Naive thymus-derived CD4-positive, alpha-beta T cell (primary cell): ENCODE measurements around the gene LOXHD1. TPM values are rescaled to one million over a fixed set of nuclear protein-coding genes. Genes with fewer than 3 reads are reported as not detected.

Source experiments
- ATAC-seq: fragments of 150-1000 bp; cut with Tn5 transposase; 2 replicates; pipeline ENCODE4 v1.10.0; 2021; ENCODE audit warnings: mild to moderate bottlenecking, moderate library complexity
- CTCF ChIA-PET: fragments of 350-600 bp; sonication (Branson Sonifier 250); formaldehyde crosslinking; loops from one replicate; lab custom pipeline; 2021; ENCODE audit warnings: antibody characterized with exemption; lab: Charles Lee
- POLR2A ChIA-PET: fragments of 350-600 bp; sonication (Branson Sonifier 250); formaldehyde crosslinking; loops from one replicate; lab custom pipeline; 2021; ENCODE audit warnings: antibody characterized with exemption, inconsistent platforms; lab: Charles Lee
- DNase-seq, 9 donors: peaks; one replicate each; pipeline versions ENCODE4 v3.0.0 to v3.0.0-alpha.2; 2020 to 2022; ENCODE audit warnings: mixed read lengths in 1 of 9
- H3K27ac ChIP-seq: one replicate; pipeline ENCODE4 v1.7.0; 2013; ENCODE audit warnings: mild to moderate bottlenecking, low read depth, low read length, moderate library complexity
- H3K27me3 ChIP-seq, 2 donors: one replicate each; pipeline ENCODE4 v1.7.0; 2013; ENCODE audit warnings: low read length in 2 of 2, mild to moderate bottlenecking in 2 of 2, moderate library complexity in 2 of 2; ENCODE audit not compliant: control insufficient read depth in 2 of 2, insufficient read depth in 2 of 2
- H3K36me3 ChIP-seq, 3 experiments: 1 replicate in 2 of 3; 2 replicates in 1 of 3; pipeline ENCODE4 v1.7.0; 2013; ENCODE audit warnings: low read length in 3 of 3, mild to moderate bottlenecking in 3 of 3, moderate library complexity in 1 of 3; ENCODE audit not compliant: insufficient read depth in 3 of 3, control insufficient read depth in 2 of 3
- H3K4me1 ChIP-seq, 2 donors: one replicate each; pipeline ENCODE4 v1.7.0; 2013; ENCODE audit warnings: low read length in 2 of 2, mild to moderate bottlenecking in 2 of 2, moderate library complexity in 1 of 2; ENCODE audit not compliant: control insufficient read depth in 2 of 2, insufficient read depth in 2 of 2
- H3K4me3 ChIP-seq: 2 replicates; pipeline ENCODE4 v1.7.0; 2013; ENCODE audit warnings: mild to moderate bottlenecking, low read length
- H3K9me3 ChIP-seq, 3 experiments: 1 replicate in 2 of 3; 2 replicates in 1 of 3; pipeline ENCODE4 v1.7.0; 2013; ENCODE audit warnings: low read length in 3 of 3; ENCODE audit not compliant: control insufficient read depth in 2 of 3
- H3K27ac Mint-ChIP-seq, 9 donors: one replicate each; pipeline ENCODE4 v1.8.0; 2020 to 2022; ENCODE audit warnings: mixed read lengths in 9 of 9, mild to moderate bottlenecking in 8 of 9, moderate library complexity in 5 of 9, inconsistent platforms in 2 of 9
- H3K27me3 Mint-ChIP-seq, 5 donors: one replicate each; pipeline ENCODE4 v1.8.0; 2021 to 2022; ENCODE audit warnings: mixed read lengths in 5 of 5, mild to moderate bottlenecking in 1 of 5
- H3K36me3 Mint-ChIP-seq, 5 donors: one replicate each; pipeline ENCODE4 v1.8.0; 2020 to 2022; ENCODE audit warnings: mixed read lengths in 5 of 5, mild to moderate bottlenecking in 3 of 5, inconsistent platforms in 1 of 5
- H3K4me1 Mint-ChIP-seq, 7 donors: one replicate each; pipeline ENCODE4 v1.8.0; 2020 to 2022; ENCODE audit warnings: mixed read lengths in 7 of 7, mild to moderate bottlenecking in 3 of 7, inconsistent platforms in 1 of 7
- H3K4me3 Mint-ChIP-seq, 10 donors: one replicate each; pipeline ENCODE4 v1.8.0; 2020 to 2022; ENCODE audit warnings: mild to moderate bottlenecking in 10 of 10, mixed read lengths in 10 of 10, moderate library complexity in 6 of 10, inconsistent platforms in 2 of 10
- H3K9me3 Mint-ChIP-seq, 11 donors: one replicate each; pipeline ENCODE4 v1.8.0; 2020 to 2022; ENCODE audit warnings: mixed read lengths in 11 of 11, mild to moderate bottlenecking in 4 of 11, inconsistent platforms in 1 of 11, moderate library complexity in 1 of 11
- intact Hi-C, 2 donors: fragments of 100-400 bp; cut with micrococcal nuclease; formaldehyde crosslinking; loops; one replicate each; pipeline ENCODE4 v1.15.1; 2023
- polyA plus RNA-seq, 2 donors: library from polyadenylated mRNA; unstranded; fragments of 300-500 nt; fragmentation: Illumina TruSeq; gene quantifications; one replicate each; pipeline ENCODE4 v1.2.3, GENCODE V29; 2021
- total RNA-seq, 6 experiments: library from RNA in 5 of 6; stranded (reverse) in 5 of 6; gene quantifications; 1 replicate in 5 of 6; 2 replicates in 1 of 6; pipeline ENCODE4 v1.2.3 and lab custom pipeline; 2021 to 2026

The LOXHD1 gene
- total and polyA plus RNA-seq, 7 experiments from 2014 or later = 0.08 to 1.2 (median 0.23) TPM; not detected in 3

DNA sequence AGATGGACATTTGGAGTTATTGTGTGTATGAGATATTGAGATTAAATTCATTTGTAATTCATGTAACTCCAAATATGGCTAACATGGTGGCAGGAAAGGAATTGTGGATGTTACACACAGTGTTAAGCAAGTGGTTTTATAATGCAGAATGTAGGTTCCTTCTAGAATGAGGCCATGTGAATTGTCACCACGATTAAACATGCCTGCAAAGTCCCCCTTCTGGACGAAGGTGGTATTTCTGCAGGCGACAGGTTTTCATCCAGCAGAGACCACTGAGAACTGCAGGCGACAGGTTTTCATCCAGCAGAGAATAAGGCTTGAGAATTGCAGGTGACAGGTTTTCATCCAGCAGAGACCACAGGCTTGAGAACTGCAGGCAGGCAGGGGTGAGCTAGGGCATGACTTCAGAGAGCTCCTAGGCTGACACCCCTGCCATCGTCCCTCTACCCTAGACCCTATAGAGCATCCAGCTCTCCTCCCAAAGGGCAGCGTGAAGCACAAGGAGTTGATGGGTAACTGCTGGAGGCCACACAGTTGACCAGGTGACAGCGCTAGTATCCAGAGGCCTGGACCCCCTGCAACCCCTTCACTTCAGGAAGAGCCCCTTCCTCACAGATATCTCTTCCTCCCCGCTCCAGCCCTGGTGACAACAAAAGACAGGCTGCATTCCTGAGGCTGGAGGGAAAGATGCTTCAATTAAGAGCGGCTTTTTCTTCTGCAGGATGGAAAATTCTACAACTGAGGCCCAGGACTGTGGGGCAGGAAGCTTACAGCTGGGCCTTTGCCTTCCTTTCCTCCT is 175.8 kb downstream of the LOXHD1 start:
- Mint-ChIP-seq H3K4me3 (no peak overlapping the region), H3K4me1 (no peaks in the 10 kb centered on the region), H3K9me3 (peaks cover 0 to 7% (median 0%) of the 10 kb centered on the region in 11 donors), H3K27ac (no peak overlapping the region), H3K27me3 (peaks cover 0 to 22% (median 10%) of the 10 kb centered on the region in 5 donors), H3K36me3 (no peaks in the 10 kb centered on the region)
- ChIA-PET CTCF (interaction anchor here (1.2 to 2.2 kb wide), 3 partner anchors 177 to 334 kb away, joined by 5 to 8 read pairs (median 7); a partner anchor contains a TSS), POLR2A (no interaction called here)
- Histone ChIP-seq H3K4me3 (no peak overlapping the region), H3K27ac (no peak overlapping the region), H3K9me3 (no peaks in the 10 kb centered on the region), H3K4me1 (no peaks in the 10 kb centered on the region), H3K36me3 (no peaks in the 10 kb centered on the region), H3K27me3 (no peaks in the 10 kb centered on the region)
- peak; percentile 67 for ATAC-seq
- intact Hi-C loops = loop anchor here (1.0 to 2.0 kb wide), 5 partner anchors 177 to 332 kb away; no protein-coding TSS in a partner anchor
- DNase-seq = peak in 6 of 9 donors; percentile 31 to 60 (median 40)

GRCh38 chr18:46480226-46480625 is 176.8 kb downstream of the LOXHD1 start:
- Histone ChIP-seq H3K9me3 (no peaks in the 10 kb centered on the region), H3K27me3 (no peaks in the 10 kb centered on the region), H3K27ac (no peak overlapping the region), H3K4me1 (no peaks in the 10 kb centered on the region), H3K36me3 (no peaks in the 10 kb centered on the region), H3K4me3 (no peak overlapping the region)
- intact Hi-C loops = loop anchor here in 1 of 2 donors (2.0 kb wide), 1 partner anchor 307 kb away; no protein-coding TSS in a partner anchor
- no peak for DNase-seq
- no peak for ATAC-seq
- Mint-ChIP-seq H3K27me3 (peaks cover 0 to 22% (median 10%) of the 10 kb centered on the region in 5 donors), H3K4me1 (peaks cover 0 to 5% (median 4%) of the 10 kb centered on the region in 7 donors), H3K9me3 (peaks cover 0 to 7% (median 0%) of the 10 kb centered on the region in 11 donors), H3K36me3 (no peaks in the 10 kb centered on the region), H3K4me3 (no peak overlapping the region), H3K27ac (no peak overlapping the region)
- POLR2A ChIA-PET = no interaction called here
- CTCF ChIA-PET = interaction anchor here (1.2 to 2.2 kb wide), 2 partner anchors 178 to 307 kb away, joined by 5 to 7 read pairs; a partner anchor contains a TSS

GRCh38 chr18:46478796-46479195 is 178.2 kb downstream of the LOXHD1 start:
- no peaks in the 10 kb centered on the region for H3K9me3 ChIP-seq
- ATAC-seq (no peak), DNase-seq (no peak)
- peaks cover 0 to 13% (median 4%) of the 10 kb centered on the region in 5 donors for H3K27me3 Mint-ChIP-seq
- no peak overlapping the region for H3K27ac ChIP-seq
- H3K27ac Mint-ChIP-seq = no peak overlapping the region
- POLR2A ChIA-PET = no interaction called here
- intact Hi-C loops = no loop called here
- no peaks in the 10 kb centered on the region for H3K36me3 Mint-ChIP-seq
- no peak overlapping the region for H3K4me3 ChIP-seq
- H3K27me3 ChIP-seq = no peaks in the 10 kb centered on the region
- no peaks in the 10 kb centered on the region for H3K36me3 ChIP-seq
- CTCF ChIA-PET = no interaction called here
- no peak overlapping the region for H3K4me3 Mint-ChIP-seq
- H3K4me1 Mint-ChIP-seq = peaks cover 0 to 12% (median 6%) of the 10 kb centered on the region in 7 donors
- peaks cover 0 to 7% (median 0%) of the 10 kb centered on the region in 11 donors for H3K9me3 Mint-ChIP-seq
- H3K4me1 ChIP-seq = no peaks in the 10 kb centered on the region

DNA sequence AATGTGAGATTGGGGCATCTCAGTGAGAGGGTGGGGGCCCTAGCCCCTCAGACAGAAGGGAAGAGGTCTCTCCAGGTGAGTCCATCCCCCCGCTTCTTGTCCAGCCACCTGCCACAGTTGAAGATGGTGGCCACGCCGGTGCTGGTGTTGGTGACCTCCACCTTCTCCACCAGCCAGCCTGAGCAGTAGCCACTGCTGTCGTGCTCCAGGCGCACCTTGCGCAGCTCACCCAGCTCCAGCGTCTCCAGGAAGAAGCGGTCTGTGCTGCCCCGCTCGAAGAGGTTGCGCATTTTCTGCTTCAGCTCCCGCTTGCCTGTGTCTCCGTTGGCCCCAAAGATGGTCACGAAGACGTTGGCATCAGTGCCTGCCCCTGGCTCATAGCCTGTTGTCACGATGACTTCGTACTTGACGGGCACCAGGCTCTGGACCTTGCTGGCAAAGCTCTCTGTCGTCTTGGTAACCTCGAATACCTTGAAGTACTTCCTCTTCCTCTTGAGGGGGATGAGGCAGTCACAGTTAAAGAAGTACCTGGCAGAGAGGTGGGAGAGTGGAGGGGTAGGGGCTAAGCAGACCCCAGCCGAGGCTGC is 179.5 kb downstream of the LOXHD1 start:
- H3K27ac Mint-ChIP-seq = no peak overlapping the region
- H3K36me3 ChIP-seq = no peaks in the 10 kb centered on the region
- no peak overlapping the region for H3K4me3 ChIP-seq
- H3K9me3 ChIP-seq = no peaks in the 10 kb centered on the region
- no peaks in the 10 kb centered on the region for H3K36me3 Mint-ChIP-seq
- CTCF ChIA-PET = no interaction called here
- no peak overlapping the region for H3K27ac ChIP-seq
- peaks cover 0 to 12% (median 6%) of the 10 kb centered on the region in 7 donors for H3K4me1 Mint-ChIP-seq
- H3K27me3 ChIP-seq = no peaks in the 10 kb centered on the region
- no peak overlapping the region for H3K4me3 Mint-ChIP-seq
- H3K4me1 ChIP-seq = no peaks in the 10 kb centered on the region
- H3K9me3 Mint-ChIP-seq = peaks cover 0 to 5% (median 0%) of the 10 kb centered on the region in 11 donors
- peaks cover 0 to 8% (median 4%) of the 10 kb centered on the region in 5 donors for H3K27me3 Mint-ChIP-seq
- DNase-seq (no peak), ATAC-seq (no peak)
- POLR2A ChIA-PET = no interaction called here
- intact Hi-C loops = no loop called here

DNA sequence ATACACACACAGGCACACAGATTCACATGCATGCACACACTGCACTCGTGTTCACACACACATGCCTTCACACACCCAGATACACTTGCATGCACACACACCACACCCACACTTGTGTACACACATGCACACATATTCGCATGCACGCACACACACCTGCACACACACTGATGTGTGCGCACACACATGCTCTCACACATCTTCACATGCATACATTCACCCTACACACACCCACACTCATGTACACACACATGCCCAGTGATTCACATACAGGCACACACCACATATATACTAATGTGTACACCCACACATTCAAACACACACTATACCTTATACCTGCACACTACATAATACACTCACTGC is 181.6 kb downstream of the LOXHD1 start:
- Histone ChIP-seq H3K9me3 (no peaks in the 10 kb centered on the region), H3K27me3 (no peaks in the 10 kb centered on the region), H3K36me3 (no peaks in the 10 kb centered on the region), H3K4me1 (no peaks in the 10 kb centered on the region), H3K27ac (no peak overlapping the region), H3K4me3 (no peak overlapping the region)
- Mint-ChIP-seq H3K9me3 (no peaks in the 10 kb centered on the region), H3K36me3 (no peaks in the 10 kb centered on the region), H3K4me3 (no peak overlapping the region), H3K27me3 (peaks cover 0 to 19% (median 4%) of the 10 kb centered on the region in 5 donors), H3K27ac (no peak overlapping the region), H3K4me1 (peaks cover 0 to 12% (median 6%) of the 10 kb centered on the region in 7 donors)
- ChIA-PET POLR2A (no interaction called here), CTCF (no interaction called here)
- intact Hi-C loops = no loop called here
- DNase-seq (no peak), ATAC-seq (peak; percentile 47)

DNA sequence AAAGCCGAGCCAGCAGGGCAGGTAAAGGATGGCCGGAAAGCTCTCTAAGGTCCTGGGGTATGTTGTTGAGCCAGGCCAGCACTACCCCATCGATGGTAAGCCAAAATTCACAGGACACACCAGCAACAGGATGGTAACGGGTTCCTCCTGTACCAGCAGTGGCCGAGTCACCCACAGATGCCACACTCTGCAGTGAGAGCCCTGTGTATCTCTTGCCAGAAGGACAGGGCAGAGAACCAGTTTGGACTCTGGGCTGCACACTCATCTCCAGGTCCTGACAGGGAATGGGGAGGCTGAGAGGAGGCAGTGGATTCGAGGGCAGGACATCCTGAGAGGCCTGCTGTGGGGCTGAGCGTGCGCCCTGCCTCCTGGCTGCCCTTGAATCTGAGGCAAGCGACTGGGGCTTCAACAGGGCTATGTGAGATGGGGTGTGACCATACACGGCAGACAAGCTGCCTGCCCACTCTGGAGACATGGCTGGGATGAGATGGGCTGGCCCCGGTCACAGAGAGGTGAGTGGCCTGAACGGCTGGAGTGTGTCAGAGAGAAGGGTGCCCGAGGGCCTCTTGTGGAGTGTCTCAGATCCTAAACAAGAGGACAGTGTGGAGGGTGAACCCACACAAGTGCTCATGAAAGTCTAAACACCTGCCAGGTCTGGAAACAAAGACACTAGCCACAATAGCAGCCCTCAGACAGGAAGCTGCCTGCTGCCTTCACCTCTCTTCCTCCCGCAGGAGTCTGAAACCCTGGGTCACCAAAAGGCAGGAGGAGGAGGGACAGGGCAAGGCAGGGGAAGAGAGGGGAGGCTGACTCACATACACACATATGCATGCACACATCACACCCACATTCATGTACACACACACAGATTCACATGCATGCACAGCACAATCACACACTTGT is 182.3 kb downstream of the LOXHD1 start:
- Histone ChIP-seq H3K36me3 (no peaks in the 10 kb centered on the region), H3K27me3 (no peaks in the 10 kb centered on the region), H3K4me3 (no peak overlapping the region), H3K4me1 (no peaks in the 10 kb centered on the region), H3K9me3 (no peaks in the 10 kb centered on the region), H3K27ac (no peak overlapping the region)
- no peak overlapping the region for H3K4me3 Mint-ChIP-seq
- POLR2A ChIA-PET = no interaction called here
- ATAC-seq (no peak), DNase-seq (no peak)
- H3K36me3 Mint-ChIP-seq = no peaks in the 10 kb centered on the region
- no peaks in the 10 kb centered on the region for H3K9me3 Mint-ChIP-seq
- peaks cover 0 to 20% (median 7%) of the 10 kb centered on the region in 5 donors for H3K27me3 Mint-ChIP-seq
- H3K4me1 Mint-ChIP-seq = peaks cover 0 to 12% (median 6%) of the 10 kb centered on the region in 7 donors
- intact Hi-C loops = no loop called here
- H3K27ac Mint-ChIP-seq = no peak overlapping the region
- CTCF ChIA-PET = no interaction called here
